ENCODE measurements around the gene PRLH.

PRLH gene

DNA sequence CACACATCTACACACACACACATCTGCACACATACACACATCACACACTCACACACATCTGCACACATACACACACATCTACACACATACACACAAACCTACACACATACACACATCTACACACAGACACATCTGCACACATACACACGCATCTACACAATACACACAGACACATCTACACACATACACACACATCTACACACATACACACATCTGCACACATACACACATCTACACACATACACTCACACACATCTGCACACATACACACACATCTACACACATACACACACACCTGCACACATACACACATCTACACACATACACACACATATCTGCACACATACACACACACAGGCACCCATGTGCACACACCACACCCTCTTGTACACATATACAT is 400 bp upstream of the PRLH start:
- no peak overlapping the region for H3K9ac ChIP-seq (ENCODE audit: low read depth, low read length)
- H3K4me1 ChIP-seq (ENCODE audit: insufficient read depth, low read length): no peaks in the 10 kb centered on the region
- no peaks in the 10 kb centered on the region for H3K36me3 ChIP-seq (ENCODE audit: insufficient read depth, low read length)
- no peaks in the 10 kb centered on the region for H3K9me3 ChIP-seq (ENCODE audit: control insufficient read depth, insufficient read depth, low read length)

GRCh38 chr2:237567276-237568029 is 1.1 kb downstream of the PRLH start:
- Histone ChIP-seq H3K9ac (ENCODE audit: low read depth, low read length) (no peak overlapping the region), H3K9me3 (ENCODE audit: control insufficient read depth, insufficient read depth, low read length) (no peaks in the 10 kb centered on the region), H3K4me1 (ENCODE audit: insufficient read depth, low read length) (peaks cover 7% of the 10 kb centered on the region), H3K36me3 (ENCODE audit: insufficient read depth, low read length) (no peaks in the 10 kb centered on the region)

- H3K36me3 ChIP-seq (ENCODE audit: insufficient read depth, low read length): no peaks in the 10 kb centered on the region
- no peaks in the 10 kb centered on the region for H3K9me3 ChIP-seq (ENCODE audit: control insufficient read depth, insufficient read depth, low read length)
- H3K4me1 ChIP-seq (ENCODE audit: insufficient read depth, low read length): peaks cover 14% of the 10 kb centered on the region
- no peak overlapping the region for H3K9ac ChIP-seq (ENCODE audit: low read depth, low read length)
These were observed 1.8 kb downstream of the PRLH start for GRCh38 chr2:237568121-237568660.

- H3K36me3 ChIP-seq (ENCODE audit: insufficient read depth, low read length): no peaks in the 10 kb centered on the region
- H3K9ac ChIP-seq (ENCODE audit: low read depth, low read length): no peak overlapping the region
These were observed 2.7 kb downstream of the PRLH start for GRCh38 chr2:237569041-237569440.

GRCh38 chr2:237569896-237570295 is 3.5 kb downstream of the PRLH start:
- Histone ChIP-seq H3K9me3 (ENCODE audit: control insufficient read depth, insufficient read depth, low read length) (no peaks in the 10 kb centered on the region), H3K9ac (ENCODE audit: low read depth, low read length) (no peak overlapping the region), H3K4me1 (ENCODE audit: insufficient read depth, low read length) (peaks cover 15% of the 10 kb centered on the region), H3K36me3 (ENCODE audit: insufficient read depth, low read length) (no peaks in the 10 kb centered on the region)

More at GRCh38 chr2:237569041-237569440, 2.7 kb downstream of the PRLH start:
- peaks cover 15% of the 10 kb centered on the region for H3K4me1 ChIP-seq (ENCODE audit: insufficient read depth, low read length)
- no peaks in the 10 kb centered on the region for H3K9me3 ChIP-seq (ENCODE audit: control insufficient read depth, insufficient read depth, low read length)

DNA sequence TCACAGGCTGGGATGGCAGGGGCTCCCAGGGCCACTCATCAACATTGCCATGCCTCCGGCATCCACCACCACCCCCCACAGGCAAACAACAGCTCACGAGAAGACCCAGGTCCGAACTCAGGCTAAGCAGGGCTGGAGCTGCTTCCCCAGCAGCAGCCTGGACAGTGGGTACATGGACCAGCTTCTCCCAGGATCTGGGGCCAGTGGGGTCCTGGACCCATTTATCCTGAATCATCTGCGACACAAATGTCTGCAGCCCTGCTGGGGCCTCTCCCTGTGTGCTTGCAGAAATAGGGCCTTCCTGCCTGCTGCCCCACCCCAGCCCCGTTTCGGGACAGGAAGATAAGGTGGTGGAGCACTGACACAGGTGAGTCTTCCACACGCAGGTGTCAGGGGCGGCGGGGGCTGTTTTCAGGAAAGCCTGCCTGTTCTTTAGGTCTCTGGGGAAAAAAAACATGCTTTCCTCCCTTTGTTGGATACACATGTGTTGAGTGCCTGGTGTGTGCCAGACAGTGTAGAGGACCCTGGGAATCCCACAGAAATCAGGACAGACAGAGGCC is 4.5 kb downstream of the PRLH start:
- Histone ChIP-seq H3K36me3 (ENCODE audit: insufficient read depth, low read length) (peaks cover 4% of the 10 kb centered on the region; the same call in 1 of the 2 replicates), H3K4me1 (ENCODE audit: insufficient read depth, low read length) (peaks cover 15% of the 10 kb centered on the region), H3K9ac (ENCODE audit: low read depth, low read length) (no peak overlapping the region), H3K9me3 (ENCODE audit: control insufficient read depth, insufficient read depth, low read length) (no peaks in the 10 kb centered on the region)

DNA sequence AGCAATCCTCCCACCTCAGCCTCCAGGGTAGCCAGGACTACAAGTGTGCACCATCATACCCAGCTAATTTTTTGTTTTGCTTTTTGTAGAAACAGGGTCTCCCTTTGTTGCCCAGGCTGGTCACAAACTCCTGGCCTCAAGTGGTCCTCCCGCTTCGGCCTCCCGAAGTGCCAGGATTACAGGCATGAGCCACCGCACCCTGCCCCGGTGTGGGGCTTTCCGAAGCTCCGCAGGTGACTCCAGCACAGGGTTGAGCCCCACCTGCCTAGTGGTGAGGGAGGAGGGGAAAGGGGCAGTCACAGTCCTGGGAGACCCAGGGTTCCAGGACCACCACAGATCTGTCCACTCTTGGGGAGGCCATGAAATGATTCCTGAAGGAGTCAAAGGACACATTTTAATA is 5.2 kb downstream of the PRLH start:
- no peaks in the 10 kb centered on the region for H3K9me3 ChIP-seq (ENCODE audit: control insufficient read depth, insufficient read depth, low read length)
- H3K9ac ChIP-seq (ENCODE audit: low read depth, low read length): no peak overlapping the region
- peaks cover 18% of the 10 kb centered on the region for H3K4me1 ChIP-seq (ENCODE audit: insufficient read depth, low read length)
- H3K36me3 ChIP-seq (ENCODE audit: insufficient read depth, low read length): peaks cover 7% of the 10 kb centered on the region

- no peak overlapping the region for H3K9ac ChIP-seq (ENCODE audit: low read depth, low read length)
- H3K9me3 ChIP-seq (ENCODE audit: control insufficient read depth, insufficient read depth, low read length): no peaks in the 10 kb centered on the region
- peaks cover 13% of the 10 kb centered on the region for H3K36me3 ChIP-seq (ENCODE audit: insufficient read depth, low read length)
- H3K4me1 ChIP-seq (ENCODE audit: insufficient read depth, low read length): peaks cover 19% of the 10 kb centered on the region
These were observed 5.8 kb downstream of the PRLH start for GRCh38 chr2:237572021-237572741.

- H3K4me1 ChIP-seq (ENCODE audit: insufficient read depth, low read length): peaks cover 19% of the 10 kb centered on the region
- peaks cover 15% of the 10 kb centered on the region for H3K36me3 ChIP-seq (ENCODE audit: insufficient read depth, low read length)
- no peak overlapping the region for H3K9ac ChIP-seq (ENCODE audit: low read depth, low read length)
- H3K9me3 ChIP-seq (ENCODE audit: control insufficient read depth, insufficient read depth, low read length): no peaks in the 10 kb centered on the region
These were observed 6.3 kb downstream of the PRLH start for GRCh38 chr2:237572742-237573101.

DNA sequence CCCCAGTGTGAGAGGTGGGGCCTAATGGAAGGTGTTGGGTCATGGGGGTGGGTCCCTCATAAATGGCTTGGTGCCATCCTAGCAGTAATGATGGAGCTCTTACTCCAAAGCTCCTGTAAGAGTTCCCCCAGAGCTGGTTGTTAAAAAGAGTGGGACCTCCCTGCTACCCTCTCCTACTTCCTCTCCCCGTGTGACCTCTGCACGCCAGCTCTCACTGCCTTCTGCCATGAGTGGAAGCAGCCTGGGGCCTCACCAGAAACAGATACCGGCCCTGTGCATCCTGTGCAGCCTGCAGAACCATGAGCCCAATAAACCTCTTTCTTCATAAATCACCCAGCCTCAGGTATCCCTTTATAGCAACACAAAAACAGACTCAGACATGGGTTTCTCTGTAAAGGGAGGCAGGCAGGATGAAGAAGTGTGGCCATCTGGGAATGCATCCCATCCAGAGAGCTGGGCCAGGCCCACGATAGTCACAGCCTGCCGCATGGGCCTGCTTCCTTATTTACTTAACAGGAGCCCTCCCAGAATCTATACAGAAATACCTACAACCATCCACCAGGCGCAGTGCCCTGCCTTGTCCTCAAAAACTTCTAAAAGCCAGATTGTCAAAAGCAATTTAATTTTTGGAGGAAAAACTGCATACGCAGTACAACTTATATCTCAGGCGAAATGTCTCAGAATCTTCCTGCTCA is 7.5 kb downstream of the PRLH start:
- Histone ChIP-seq H3K9ac (ENCODE audit: low read depth, low read length) (no peak overlapping the region), H3K4me1 (ENCODE audit: insufficient read depth, low read length) (peaks cover 19% of the 10 kb centered on the region), H3K36me3 (ENCODE audit: insufficient read depth, low read length) (peaks cover 15% of the 10 kb centered on the region), H3K9me3 (ENCODE audit: control insufficient read depth, insufficient read depth, low read length) (no peaks in the 10 kb centered on the region)

DNA sequence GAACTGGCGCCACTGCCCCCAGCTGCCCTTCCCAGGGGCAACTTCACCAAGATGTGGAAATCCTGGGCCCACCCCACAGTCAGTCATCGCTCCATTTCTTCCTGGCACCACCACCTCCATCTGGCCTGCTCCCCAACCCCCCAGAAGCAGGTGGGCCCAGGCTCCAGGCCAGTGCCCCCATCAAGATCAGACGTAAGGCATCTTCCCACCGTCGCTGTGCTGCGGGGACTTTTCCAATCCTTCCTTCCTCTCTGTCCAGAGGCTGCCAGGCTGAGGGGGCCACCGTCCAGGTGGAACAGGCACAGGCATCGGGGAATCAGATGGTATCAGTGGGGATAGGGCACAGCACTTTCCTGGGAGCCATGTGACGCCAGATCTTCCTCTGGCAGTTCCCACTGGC is 8.1 kb downstream of the PRLH start:
- no peak overlapping the region for H3K9ac ChIP-seq (ENCODE audit: low read depth, low read length)
- H3K4me1 ChIP-seq (ENCODE audit: insufficient read depth, low read length): peaks cover 19% of the 10 kb centered on the region
- H3K36me3 ChIP-seq (ENCODE audit: insufficient read depth, low read length): peaks cover 15% of the 10 kb centered on the region
- no peaks in the 10 kb centered on the region for H3K9me3 ChIP-seq (ENCODE audit: control insufficient read depth, insufficient read depth, low read length)

- Histone ChIP-seq H3K9ac (ENCODE audit: low read depth, low read length) (no peak overlapping the region), H3K36me3 (ENCODE audit: insufficient read depth, low read length) (peaks cover 15% of the 10 kb centered on the region), H3K4me1 (ENCODE audit: insufficient read depth, low read length) (peaks cover 19% of the 10 kb centered on the region), H3K9me3 (ENCODE audit: control insufficient read depth, insufficient read depth, low read length) (no peaks in the 10 kb centered on the region)
These were observed 8.8 kb downstream of the PRLH start for GRCh38 chr2:237574894-237575868.

All from ES-I3 (cell line).